ENCODE results near the gene MLIP.

The MLIP gene

DNA sequence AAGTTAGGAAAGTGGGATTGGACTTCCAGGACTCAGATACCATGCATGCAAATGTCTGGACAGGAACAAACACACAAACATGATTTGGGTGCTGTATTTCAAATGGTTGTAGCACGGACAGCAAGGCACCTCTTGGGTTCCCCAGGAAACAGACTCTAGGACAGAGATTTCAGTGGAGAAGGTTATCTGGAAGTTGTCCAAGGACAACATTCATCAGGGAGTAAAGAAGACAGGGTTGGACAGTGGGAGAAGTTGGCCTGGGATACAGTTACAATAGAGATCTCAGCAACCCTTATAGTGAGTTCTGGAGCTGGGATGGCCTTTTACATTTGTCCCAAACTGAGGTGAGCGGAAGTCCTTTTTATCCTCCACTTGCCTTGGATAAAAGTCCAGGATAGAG lies 177.2 kb downstream of the MLIP start:
- no peak for DNase-seq

DNA sequence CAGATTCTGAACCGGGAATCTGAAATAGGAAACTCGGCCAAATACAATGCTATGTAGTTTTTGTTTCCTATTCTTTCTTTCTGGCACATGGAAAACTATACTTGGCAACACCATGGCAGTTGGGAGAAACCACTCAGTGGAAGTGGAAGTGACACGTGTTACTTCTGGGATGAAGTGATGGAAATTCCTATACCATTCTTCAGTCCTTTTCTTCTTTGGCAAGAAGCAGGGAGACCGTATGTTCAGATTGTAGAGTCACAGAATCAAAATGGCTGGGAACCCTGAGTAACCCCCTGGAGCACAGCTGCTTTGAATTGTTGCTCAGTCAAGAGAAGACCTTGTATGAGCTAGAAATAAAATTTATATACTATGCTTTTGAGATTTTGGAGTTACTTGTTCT lies 178.2 kb downstream of the MLIP start:
- no peak for DNase-seq

DNA sequence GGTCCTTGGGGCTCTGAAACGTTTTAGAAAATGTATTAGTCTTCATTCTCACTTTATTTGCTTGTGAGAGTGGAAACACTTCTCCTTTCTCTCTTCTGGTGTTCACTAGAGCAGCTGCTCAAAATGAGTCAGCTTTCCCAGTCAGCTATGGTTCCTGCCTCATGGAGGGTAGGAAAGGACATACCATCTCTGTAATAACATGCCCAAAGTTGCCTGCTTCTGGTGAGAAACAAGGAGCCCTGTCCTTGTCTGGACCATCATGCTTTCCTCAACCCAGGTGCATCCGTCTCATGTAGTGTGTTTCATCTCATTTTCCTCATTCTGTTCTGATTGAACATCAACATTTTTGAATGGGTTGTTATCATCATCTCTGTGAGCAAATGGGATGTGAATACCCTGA lies 179.9 kb downstream of the MLIP start:
- no peak for DNase-seq

DNA sequence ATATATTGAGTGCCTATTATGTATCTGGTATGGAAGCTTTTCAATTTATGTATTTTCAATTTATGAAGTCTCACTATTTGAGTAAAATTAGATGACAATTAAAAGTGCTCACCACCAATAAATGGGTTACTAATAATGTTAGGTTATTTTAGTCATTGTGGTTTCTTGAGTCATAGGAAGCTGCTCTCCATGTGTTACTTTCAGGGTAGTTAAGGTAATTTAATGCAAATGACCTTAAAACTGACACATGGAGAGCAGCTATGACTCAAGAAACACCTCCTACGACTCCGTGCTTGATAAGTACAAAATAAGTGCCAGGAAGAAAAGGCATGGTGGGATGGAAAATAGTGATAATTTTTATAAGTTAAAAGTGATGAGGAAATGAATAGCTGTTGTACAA lies 180.5 kb downstream of the MLIP start:
- no peak for DNase-seq

- no peak for DNase-seq
Observed at GRCh38 chr6:54294965-54295532, 183.8 kb downstream of the MLIP start.

GRCh38 chr6:54299542-54300269 lies 188.5 kb downstream of the MLIP start:
- no peak for DNase-seq

GRCh38 chr6:54301770-54302169 lies 190.5 kb downstream of the MLIP start:
- DNase-seq = no peak

GRCh38 chr6:54307439-54307910 lies 196.2 kb downstream of the MLIP start:
- no peak for DNase-seq

GRCh38 chr6:54308289-54308985 lies 197.2 kb downstream of the MLIP start, which contains the start of gene TINAG:
Gene TINAG (plus strand): TSS chr6:54308441. CDS start chr6:54308551, 110 bp downstream.
- DNase-seq = no peak

DNA sequence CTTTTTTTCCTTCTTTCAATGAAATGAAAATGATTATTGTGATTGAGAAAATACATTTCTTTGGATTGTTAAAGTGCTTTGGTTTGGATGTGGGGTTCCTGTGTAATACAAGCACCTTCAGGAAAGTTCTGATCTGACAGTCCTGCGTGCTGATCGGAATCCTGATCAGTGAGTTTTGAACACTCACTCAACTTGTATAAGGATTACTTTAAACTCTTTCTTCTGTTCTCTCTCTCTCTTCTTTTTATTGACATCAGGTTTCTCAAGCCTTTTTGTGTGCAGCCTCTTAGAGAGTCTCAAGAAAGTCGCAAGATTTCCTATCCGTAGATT lies 197.7 kb downstream of the MLIP start:
- no peak for DNase-seq

DNA sequence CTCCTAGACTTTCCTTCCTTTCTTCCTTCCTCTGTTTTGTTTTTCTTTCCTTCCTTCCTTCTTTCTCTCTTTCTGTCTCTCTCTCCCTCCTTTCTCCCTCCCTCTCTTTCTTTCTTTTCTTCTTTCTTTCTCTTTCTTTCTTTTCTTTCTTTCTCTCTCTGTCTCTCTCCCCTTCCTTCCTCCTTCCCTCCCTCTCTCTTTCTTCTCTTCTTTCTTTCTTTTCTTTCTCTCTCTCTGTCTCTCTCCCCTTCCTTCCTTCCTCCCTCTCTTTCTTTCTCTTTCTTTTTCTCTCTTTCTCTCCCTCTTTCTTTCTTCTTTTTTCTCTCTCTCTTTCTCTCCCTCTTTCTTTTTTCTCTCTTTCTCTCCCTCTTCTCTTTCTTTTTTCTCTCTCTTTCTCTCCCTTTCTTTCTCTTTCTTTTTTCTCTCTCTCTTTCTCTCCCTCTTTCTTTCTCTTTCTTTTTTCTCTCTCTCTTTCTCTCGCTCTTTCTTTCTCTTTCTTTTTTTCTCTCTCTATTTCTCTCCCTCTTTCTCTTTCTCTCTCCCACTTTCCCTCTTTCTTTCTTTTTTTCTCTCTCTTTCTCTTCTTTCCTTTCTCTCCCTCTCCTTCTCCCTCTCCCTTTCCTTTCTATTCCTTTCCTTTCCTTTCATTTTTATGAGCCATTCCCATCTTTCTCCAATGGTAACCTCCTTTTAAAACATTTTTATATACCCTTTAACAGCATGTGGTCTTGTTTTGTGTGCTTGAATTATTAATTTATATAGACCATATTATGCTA lies 199.3 kb downstream of the MLIP start:
- DNase-seq = no peak

GRCh38 chr6:54315656-54316055 lies 204.4 kb downstream of the MLIP start:
- DNase-seq = peak; percentile 11 to 63

All from NCI-H524 (cell line).